NCI-H1417 (cell line): ENCODE measurements around the gene TENM3.
A peak's percentile ranks its signal among the peaks of the same experiment; 100 is the strongest.
"Not testable (repeated sequence)": the region's sequence is repeated elsewhere in the genome, so short reads cannot be mapped to it uniquely, and the experiment has no call there.

Experiments used
- DNase-seq, 3 experiments: peaks; one replicate each; lab custom pipeline; 2025; lab: John Stamatoyannopoulos, UW

TENM3 gene

DNA sequence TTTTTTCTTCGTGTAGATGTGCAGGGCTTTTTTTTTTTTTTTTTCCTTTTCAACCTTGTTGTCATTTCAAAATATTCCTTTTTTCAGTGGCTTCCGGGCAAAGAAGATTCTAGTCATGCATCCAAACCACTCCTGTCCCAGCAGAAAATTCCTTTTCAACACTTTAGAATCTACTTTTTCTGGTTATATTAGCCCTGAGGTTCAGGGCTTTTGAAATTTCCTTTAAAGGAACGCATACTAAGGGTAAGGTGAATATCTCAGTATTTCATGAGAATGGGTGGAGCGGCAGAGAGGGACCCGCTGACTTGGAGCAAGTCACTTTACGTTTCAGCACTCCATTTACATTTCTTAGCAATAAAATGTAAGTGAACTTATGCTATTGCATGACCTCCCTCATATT lies 15.6 kb upstream of the TENM3 start:
- no peak for DNase-seq

- DNase-seq: no peak
Observed at GRCh38 chr4:182228991-182229577, 14.1 kb upstream of the TENM3 start.

DNA sequence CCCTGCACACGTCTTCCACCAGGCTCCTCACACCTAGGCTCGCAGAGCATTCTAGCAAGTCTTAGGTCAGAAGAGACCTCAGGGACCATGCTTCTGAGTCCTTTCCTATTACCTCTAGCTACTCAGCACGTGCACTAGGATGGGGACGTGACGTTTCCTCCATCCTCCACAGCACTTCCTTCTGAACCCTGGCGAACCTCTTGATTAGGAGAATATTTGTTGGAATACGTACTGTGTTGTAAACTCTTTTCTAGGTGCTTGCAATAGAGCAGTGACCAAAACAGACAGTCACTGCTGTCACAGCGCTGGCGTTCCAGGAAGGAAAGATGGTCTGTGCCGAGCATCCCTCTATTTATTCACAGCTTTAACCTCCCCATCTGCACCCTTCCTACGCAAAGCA lies 12.9 kb upstream of the TENM3 start:
- DNase-seq: no peak

DNA sequence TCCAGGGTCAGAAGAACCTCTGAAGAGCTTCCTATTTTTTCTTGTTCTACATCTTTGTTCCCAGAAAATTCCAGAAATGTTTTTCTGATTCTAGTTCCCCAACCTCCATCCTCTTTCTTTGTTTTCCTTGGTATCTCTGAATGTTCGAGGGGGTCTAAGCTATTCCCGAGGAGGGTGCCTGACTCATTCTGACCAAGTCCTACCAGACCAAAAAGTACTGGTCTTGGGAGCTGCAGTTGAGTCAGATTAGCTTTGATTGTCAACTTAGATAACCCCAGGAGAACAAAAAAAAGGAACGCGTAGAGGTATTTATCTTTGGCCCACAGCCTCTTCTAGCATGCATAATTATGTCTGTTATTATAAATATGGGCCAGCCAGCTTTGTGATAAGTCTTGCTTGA lies 12.1 kb upstream of the TENM3 start:
- DNase-seq: no peak

DNA sequence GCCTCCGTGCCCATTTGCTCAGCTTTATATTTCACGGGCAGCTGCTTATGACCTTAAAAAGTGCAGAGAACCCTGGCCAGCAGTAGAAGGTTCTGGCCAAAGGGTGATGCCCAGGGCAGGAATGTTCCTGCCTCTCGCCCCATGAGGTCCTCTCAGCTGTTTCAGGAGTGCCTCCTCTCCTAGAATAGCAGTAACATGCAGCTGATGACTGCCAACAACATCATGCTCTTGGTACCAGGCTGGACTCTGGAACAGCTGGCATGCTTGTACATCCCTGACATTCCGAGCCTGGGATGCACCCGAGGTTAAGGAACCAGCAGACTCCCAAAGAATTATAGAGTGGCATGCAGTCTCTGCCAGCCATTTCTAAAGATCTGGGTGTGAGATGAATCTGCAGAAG lies 11.7 kb upstream of the TENM3 start:
- no peak for DNase-seq

DNA sequence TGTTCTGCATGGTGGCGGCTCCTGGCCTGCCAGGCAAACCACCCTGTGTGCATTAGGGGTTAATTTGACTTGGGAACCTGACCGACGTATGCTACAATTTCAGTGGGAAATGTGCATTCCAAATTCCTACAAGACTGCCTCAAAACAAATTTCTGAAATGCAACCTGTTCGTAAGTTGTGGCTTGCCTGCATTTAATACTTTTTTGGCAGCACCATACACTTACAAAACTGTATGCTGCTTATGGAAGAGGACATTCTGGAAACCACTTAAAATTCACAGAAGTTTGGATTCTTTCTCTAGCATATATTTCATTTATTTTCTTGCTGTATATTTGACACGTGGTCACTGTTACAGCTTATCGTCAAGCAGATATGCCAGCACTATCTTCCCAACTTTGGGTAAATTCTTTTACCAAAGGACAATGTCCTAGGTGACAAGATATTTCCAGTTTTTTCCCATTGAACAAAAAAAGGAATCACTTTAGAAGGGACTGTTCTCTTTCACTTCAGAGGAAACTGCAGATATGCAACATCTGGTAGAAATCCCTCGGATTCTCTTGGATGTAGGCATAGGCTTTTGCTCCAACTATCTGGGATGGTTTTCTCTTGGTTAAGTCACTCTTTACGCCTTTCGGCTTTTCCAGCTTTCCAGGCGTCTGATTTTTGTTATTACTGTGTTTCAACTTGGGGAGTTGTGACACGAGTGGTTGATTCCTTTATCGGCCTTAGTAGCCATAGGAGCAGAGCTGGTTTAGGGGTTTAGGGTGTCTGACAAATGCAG lies 9.7 kb upstream of the TENM3 start:
- DNase-seq: no peak

DNA sequence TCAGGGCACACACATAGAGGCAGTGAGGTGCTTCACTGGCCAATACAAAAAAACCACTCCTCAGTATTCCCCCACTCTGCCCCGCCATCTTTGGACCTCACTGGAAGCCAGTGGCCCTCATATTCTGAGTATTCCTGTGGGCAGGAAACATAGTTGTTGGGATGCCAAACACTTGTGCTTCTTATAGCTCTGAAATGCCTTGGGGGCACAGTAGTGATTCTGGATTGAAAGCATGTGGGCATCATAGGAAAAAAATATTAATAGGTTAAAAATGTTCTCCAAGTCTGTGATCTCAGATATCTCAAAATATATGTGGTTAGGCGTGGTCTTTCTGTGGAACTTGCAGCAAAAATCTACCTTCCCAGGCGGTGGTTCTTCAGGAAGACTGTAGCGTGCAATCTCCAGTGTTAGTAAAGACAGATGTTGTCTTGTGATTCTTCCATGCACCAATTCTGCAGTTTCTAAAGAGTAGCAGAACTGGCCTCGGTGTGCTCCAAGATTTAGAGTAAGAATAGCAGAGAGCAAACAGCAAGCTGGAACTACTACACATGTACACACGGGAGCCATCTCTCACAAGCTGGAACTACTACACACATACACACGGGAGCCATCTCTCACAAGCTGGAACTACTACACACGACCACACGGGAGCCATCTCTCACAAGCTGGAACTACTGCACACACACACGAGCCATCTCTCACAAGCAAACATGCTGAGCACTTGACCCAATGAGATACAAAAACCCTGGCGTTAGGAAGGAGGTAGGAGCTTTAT lies 8.0 kb upstream of the TENM3 start:
- DNase-seq: no peak

- no peak for DNase-seq
Observed at GRCh38 chr4:182236186-182236585, 7.0 kb upstream of the TENM3 start.

DNA sequence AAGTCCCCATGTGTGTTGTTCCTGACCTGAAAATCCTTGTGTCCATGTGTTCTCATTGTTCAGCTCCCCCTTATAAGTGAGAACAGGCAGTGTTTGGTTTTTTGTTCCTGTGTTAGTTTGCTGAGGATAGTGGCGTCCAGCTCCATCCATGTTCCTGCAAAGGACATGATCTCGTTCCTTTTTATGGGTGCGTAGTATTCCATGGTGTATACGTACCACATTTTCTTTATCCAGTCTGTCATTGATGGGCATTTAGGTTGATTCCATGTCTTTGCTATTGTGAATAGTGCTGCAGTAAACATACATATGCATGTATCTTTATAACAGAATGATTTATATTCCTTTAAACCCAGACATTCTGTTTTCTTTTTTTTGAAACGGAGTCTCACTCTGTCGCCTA lies 6.2 kb upstream of the TENM3 start:
- DNase-seq: not testable (repeated sequence)

DNA sequence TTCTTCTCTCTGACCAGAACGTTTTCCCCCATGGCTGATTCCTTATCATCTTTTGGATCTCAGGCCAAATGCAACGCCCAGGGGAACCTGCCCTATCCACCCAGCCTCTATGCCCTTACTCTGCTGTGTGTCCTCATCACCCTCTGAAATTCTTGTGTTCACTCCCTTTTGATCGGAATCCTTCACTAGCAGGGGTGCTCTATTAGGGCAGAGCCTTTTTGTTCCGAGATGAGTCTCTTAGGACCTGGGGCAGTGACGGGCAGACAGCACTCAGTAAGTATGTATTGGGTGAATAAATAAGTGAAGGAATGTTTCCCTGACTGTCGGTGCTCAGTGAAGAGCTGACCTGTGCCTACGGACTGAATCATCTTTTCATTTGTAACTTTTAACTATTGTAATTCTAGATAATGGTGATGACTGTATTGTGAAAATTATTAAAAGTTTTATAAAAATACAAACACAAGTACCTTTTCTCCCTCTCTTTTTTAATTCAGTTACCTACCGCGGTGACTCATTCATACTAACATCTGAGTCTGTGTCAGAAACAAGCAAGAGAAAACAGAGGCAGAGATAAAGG lies 4.8 kb upstream of the TENM3 start:
- no peak for DNase-seq

- no peak for DNase-seq
Observed at GRCh38 chr4:182240161-182241130, 2.8 kb upstream of the TENM3 start.

DNA sequence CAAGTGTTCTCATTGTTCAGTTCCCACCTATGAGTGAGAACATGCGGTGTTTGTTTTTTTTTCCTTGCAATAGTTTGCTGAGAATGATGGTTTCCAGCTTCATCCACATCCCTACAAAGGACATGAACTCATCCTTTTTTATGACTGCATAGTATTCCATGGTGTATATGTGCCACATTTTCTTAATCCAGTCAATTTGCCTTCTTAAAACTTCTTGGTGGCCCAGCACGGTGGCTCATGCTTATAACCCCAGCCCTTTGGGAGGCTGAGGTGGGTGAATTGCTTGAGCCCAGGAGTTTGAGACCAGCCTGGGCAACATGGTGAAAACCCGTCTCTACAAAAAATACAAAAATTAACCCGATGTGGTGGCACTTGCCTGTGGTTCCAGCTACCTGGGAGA lies 942 bp upstream of the TENM3 start:
- not testable (repeated sequence) for DNase-seq

DNA sequence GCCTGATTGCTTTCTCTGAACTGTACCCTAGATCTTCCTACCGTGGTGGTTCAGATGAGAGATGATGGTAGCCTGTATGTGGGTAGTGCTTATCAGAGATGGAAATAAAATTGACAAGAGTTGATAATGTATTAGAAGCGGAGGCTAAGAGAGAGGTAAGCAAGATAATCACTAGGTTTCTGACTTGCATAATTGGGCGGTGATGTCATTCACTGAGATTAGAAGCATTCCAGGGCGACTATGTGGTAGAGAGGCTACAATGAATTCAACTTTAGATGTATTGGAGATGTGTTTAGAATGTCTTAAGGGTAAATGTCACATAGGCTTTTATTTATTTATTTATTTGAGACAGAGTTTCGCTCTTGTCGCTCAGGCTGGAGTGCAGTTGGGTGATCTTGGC lies 415 bp upstream of the TENM3 start:
- no peak for DNase-seq

- DNase-seq: no peak
Observed at GRCh38 chr4:182245041-182245440, 1.8 kb downstream of the TENM3 start.

DNA sequence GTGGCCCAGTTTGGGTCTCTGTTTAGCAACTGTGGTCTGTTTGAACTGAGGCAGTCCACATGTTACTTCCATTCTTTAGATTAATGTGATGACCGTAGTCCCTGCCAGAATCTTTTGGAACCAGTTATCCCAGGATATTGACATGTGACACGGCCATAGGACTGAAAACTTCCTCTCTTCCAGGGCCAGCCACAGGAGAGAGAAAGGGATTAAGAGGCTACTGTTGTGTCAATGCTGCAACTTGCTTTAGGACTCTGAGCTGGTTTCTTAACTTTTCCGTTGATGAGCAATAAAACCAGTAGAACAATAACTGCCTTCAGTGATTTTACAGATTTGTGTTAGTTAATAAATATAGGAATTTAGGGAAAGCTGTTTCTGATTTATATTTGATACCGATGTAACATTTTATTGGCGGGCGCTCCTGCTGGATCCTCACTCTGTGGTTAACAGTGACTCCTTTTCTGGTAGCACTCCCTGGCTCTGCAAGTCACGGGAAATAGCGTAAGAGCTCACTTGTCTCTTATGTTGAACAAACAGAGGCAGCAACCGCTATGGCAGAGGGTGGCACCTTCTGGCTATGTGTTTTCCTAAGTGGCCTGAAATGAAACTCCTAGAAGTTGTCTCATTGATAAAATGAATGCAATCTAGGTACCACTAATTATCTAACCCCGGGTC lies 2.5 kb downstream of the TENM3 start:
- DNase-seq: peak in 2 of 3 experiments; percentile 11 to 26

DNA sequence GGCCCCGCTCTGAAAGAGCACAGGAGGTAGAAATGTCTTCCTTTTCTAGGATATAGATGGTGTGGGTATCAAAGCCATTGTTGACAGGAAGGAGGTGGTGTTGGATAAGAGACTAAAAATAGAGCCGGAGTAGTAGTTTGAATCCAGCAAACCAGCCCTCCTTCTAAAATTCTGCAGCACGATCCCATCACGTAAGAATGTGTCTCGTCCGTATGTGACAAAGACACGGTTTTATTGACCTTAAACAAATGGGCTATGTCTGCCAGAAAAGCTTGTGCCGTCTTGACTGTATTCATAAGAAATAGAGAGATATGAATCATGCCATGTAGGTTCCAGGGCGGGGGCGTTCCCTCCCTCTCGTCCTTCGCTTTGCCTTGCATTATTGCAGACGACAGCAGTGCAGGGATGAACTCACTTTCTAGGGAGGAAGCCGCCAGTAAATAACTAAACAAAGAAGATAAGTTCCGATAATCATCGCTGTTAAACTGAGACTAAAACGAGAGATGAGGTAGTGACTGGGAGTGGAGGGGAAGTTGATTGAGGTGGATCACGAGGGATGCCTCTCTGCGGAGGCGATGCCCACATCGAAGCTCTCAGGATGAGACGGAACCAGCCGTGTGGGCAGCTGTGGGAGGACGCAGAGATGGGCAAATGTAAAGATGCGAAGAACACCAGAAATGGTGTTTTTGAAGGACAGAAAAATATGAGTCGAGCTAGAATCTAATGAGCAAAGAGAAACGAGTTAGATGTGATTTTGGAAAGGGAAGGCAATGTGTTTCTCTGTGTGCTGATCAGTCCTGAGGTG lies 3.4 kb downstream of the TENM3 start:
- DNase-seq: no peak

DNA sequence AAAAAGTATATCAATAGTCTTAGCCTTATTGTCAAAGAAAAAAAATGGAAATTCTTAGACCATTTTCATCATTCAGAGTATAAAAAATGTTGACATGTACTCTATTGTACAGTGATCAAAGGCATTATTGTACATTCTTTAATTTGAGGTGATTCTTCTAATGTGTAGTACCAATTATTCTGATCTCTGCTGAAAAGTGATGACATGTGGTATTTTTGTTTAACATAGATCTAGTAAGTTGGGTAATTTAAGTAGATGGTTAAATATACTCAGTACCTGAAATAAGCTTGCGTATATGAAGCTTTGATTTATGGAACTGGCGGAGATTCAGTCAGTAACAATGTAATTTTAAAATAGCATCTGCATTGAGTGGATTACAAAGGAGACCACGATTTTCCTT lies 5.1 kb downstream of the TENM3 start:
- DNase-seq: no peak

DNA sequence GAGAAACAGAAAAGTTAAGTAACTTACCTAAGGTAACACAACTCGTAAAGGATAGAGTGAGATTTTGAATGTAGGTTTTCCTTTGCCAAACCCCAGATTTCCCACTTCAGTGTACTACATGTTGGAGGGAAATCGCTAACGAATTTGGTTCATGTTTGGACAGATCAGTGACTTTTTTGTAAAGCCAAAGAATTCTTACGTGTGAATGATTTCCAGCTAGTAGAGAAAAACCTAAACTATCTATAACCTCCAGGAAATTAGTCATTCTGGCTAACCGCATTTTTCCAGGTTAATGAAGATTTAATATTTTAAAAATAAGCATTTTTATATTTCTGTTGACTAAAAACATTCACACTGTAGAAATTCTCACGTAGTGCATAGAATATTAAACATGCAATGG lies 7.2 kb downstream of the TENM3 start:
- DNase-seq: no peak

DNA sequence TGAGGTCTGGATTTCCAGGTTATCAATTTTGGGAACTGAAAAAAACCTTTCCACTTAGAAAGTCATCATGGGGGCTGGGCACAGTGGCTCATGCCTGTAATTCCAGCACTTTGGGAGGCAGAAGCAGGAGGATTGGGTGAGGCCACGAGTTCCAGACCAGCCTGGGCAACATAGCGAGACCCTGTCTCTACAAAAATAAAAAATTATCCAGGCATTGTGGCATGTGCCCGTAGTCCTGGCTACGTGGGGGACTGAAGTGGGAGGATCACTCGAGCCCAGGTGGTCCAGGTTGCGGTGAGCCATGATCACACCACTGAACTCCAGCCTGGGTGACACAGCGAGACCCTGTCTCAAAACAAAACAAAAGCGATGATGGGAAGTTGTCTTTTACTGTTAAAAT lies 7.9 kb downstream of the TENM3 start:
- DNase-seq: no peak

- DNase-seq: no peak
Observed at GRCh38 chr4:182252220-182252619, 9.0 kb downstream of the TENM3 start.
